Measurements from ENCODE around the gene IGFBP6.
"Not testable (repeated sequence)": the region's sequence is repeated elsewhere in the genome, so short reads cannot be mapped to it uniquely, and the experiment has no call there.

IGFBP6 gene

GRCh38 chr12:53102883-53103807, 5.7 kb downstream of the IGFBP6 start, which contains the start of gene SOAT2:
SOAT2 (plus strand) TSS chr12:53103486; CDS start chr12:53103578, 92 bp downstream.
- no peak within 1 kb of the TSS for H3K4me3 ChIP-seq (replicated peaks; ENCODE audit: low read depth, low read length)
- DNase-seq (ENCODE audit: extremely low read depth, low read depth) = no peak

DNA sequence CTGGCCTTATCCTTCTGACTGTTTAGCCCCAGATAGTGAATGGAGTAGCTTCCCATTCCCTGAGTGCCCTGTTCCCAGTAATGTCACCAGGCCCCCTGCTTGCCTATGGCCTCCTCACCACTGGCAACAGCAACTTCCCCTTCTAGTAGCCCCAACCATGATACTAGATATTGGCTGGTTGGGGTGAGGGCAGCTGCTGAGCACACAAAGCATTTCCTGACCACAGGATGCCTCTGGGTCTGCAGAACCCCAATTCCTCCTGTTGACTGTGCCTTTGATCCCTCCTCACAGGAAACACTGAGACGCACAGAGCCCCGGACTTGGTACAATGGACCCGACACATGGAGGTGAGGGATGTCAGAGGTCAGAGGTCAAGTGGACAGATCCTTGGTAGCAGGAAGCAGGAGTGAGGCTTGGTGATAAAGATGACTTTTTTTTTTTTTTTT, 6.4 kb downstream of the IGFBP6 start:
- no peak for DNase-seq (ENCODE audit: extremely low read depth, low read depth)
- no peak overlapping the region for H3K4me3 ChIP-seq (replicated peaks; ENCODE audit: low read depth, low read length)
- TF ChIP-seq, protein P1, sequence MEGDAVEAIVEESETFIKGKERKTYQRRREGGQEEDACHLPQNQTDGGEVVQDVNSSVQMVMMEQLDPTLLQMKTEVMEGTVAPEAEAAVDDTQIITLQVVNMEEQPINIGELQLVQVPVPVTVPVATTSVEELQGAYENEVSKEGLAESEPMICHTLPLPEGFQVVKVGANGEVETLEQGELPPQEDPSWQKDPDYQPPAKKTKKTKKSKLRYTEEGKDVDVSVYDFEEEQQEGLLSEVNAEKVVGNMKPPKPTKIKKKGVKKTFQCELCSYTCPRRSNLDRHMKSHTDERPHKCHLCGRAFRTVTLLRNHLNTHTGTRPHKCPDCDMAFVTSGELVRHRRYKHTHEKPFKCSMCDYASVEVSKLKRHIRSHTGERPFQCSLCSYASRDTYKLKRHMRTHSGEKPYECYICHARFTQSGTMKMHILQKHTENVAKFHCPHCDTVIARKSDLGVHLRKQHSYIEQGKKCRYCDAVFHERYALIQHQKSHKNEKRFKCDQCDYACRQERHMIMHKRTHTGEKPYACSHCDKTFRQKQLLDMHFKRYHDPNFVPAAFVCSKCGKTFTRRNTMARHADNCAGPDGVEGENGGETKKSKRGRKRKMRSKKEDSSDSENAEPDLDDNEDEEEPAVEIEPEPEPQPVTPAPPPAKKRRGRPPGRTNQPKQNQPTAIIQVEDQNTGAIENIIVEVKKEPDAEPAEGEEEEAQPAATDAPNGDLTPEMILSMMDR (IDR thresholded peaks at IDR 0.05; ENCODE audit: low read depth, low read length, missing control alignments) = no peak

More at GRCh38 chr12:53102883-53103807, 5.7 kb downstream of the IGFBP6 start, which contains the start of gene SOAT2:
- TF ChIP-seq, protein P1 (IDR thresholded peaks at IDR 0.05; ENCODE audit: low read depth, low read length, missing control alignments) = no peak

DNA sequence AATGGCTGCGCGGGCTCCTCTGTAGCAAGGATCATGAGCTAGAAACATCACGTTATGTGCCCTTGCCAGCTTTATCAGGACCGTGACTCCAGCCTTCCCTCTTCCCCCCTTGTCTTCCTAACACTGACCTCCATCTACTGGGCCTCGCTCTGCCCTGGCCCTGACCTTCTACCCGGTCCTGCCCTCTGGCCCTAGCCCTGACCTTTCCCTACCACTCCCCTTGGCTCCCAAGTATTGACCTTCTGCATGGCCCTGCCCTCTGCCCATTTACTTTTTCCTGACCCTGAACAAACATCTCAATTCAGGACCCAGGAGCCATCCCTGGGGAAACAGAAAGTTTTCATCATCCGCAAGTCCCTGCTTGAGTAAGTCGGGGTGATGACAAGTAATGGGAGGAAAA, 7.8 kb downstream of the IGFBP6 start:
- TF ChIP-seq, protein P1 (IDR thresholded peaks at IDR 0.05; ENCODE audit: low read depth, low read length, missing control alignments) = no peak
- H3K4me3 ChIP-seq (replicated peaks; ENCODE audit: low read depth, low read length) = no peak overlapping the region

DNA sequence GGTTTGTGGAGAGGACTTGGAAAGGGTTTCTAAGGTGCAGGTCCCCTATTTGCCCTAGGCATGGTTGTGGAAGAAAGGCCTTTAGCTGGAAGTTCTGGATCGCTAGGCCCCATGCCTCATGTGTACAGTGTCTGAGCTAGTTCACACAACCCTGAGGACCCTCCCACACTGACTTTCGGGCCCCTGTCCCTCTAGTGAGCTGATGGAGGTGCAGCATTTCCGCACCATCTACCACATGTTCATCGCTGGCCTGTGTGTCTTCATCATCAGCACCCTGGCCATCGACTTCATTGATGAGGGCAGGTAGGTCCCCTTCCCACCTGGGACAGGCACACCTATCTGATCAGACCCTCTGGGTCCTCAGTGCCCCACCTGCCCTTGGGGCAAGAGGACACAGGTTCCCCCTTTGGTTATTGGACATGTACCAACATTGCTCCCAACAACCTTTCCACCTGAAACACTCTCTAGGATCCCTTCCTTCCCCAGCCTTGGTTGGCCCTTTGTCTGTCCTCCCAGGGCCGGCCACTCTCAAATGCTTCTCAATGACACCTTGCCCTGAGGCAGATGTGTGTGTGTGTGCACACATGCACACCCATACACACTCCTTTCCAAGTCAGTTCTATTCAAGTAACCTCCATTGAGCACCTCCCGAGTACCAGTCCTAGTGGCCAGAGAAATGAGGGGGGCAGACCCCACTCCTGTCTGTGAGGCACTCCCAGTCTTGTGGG, 8.4 kb downstream of the IGFBP6 start:
- no peak overlapping the region for H3K4me3 ChIP-seq (replicated peaks; ENCODE audit: low read depth, low read length)

More for the DNA sequence above, 7.8 kb downstream of the IGFBP6 start:
- no peak for DNase-seq (ENCODE audit: extremely low read depth, low read depth)

DNA sequence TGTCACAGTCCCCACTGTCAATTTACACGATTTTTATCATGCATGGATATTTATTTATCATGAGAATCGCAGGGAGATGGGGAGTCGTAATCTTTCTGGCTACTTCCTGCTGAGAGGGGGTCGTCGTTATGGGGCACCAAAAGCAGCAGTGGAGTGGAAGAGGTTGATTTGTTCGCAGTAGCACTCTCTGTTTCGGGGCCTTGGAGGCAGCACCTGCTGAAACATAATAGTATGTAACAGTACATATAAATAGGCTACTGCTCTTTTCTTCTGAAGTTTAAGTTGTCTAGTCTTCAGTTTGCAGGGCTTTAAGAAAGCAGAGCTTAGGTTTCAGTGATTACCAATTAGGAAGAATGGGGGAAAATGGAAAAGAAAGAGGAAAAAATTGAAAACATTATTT, 9.7 kb downstream of the IGFBP6 start:
- TF ChIP-seq, protein P1 (IDR thresholded peaks at IDR 0.05; ENCODE audit: low read depth, low read length, missing control alignments) = no peak
- no peak for DNase-seq (ENCODE audit: extremely low read depth, low read depth)
- no peak overlapping the region for H3K4me3 ChIP-seq (replicated peaks; ENCODE audit: low read depth, low read length)

More for the DNA sequence above, 8.4 kb downstream of the IGFBP6 start:
- TF ChIP-seq, protein P1 (IDR thresholded peaks at IDR 0.05; ENCODE audit: low read depth, low read length, missing control alignments) = no peak
- DNase-seq (ENCODE audit: extremely low read depth, low read depth) = no peak

DNA sequence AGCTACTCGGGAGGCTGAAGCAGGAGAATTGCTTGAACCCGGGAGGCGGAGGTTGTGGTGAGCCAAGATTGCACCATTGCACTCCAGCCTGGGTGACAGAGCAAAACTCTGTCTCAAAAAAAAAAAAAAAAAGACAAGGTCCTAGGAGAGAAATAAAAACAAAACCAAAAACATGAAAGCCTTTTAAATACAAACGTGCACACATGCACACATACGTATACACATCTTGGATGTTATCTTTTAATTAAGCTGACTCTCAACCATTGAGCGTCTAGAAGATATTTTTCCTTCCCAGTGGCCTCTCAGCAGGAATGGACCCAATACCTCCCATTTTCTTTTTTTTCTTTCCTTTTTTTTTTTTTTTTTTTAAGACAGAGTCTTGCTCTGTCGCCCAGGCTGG, 15.0 kb downstream of the IGFBP6 start:
- not testable (repeated sequence) for H3K4me3 ChIP-seq (replicated peaks; ENCODE audit: low read depth, low read length); DNase-seq (ENCODE audit: extremely low read depth, low read depth)

Measured in HFF-Myc (cell line).